GM21360 (cell line): Measurements from ENCODE around the gene IFI27L1.

ENCODE experiments used
- ATAC-seq: cut with Tn5 transposase; IDR thresholded peaks from one replicate; pipeline ENCODE4 v1.9.1; 2021; ENCODE audit warnings: mild to moderate bottlenecking, moderate library complexity; ENCODE audit not compliant: unreplicated experiment

The IFI27L1 gene

GRCh38 chr14:94129758-94130414, 48.8 kb downstream of the IFI27L1 start:
- ATAC-seq, result no peak

DNA sequence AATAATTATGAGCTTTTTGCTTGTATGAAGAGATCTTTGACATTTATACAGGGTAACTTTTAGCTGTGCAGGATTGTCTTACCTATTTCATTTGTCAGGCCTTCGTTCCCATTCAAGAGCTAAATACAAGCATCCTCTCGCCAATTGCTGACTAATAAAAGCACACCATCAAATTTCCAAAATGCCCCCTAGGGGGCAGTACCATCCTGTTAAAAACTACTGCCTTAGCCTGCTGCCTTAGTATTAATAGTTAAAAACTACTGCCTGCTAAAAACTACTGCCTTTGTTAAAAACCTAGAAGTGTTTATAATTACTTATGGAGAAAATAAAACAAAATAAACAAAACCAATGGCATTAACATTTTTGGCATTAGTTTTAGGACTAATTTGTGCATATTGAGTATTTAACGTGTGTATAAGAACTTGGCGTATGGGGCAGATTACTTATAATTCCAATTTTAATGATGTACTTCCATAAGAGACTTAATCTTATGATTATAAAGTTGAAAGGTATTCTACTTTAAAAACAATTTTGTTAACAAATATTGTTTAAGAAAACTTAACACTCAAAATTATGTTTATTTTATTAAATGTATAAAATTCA, 51.3 kb downstream of the IFI27L1 start:
- ATAC-seq, result no peak

DNA sequence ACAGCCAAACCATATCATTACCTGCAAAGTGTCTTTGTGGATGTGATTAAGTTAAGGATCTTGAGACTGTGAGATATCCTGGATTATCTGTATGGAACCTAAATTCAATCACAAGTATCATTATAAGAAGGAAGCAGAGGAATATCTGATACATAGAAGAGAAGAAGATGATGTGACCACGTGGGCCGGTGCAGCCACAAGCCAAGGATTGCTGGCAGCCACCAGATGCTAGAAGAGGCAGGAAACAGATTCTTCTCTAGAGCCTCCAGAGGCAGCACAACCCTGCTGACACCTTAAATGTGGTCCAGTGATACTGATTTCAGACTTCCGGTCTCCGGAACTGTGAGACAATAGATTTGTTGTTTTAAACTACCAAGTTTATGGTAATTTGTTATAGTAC, 54.4 kb downstream of the IFI27L1 start:
- ATAC-seq, result no peak

DNA sequence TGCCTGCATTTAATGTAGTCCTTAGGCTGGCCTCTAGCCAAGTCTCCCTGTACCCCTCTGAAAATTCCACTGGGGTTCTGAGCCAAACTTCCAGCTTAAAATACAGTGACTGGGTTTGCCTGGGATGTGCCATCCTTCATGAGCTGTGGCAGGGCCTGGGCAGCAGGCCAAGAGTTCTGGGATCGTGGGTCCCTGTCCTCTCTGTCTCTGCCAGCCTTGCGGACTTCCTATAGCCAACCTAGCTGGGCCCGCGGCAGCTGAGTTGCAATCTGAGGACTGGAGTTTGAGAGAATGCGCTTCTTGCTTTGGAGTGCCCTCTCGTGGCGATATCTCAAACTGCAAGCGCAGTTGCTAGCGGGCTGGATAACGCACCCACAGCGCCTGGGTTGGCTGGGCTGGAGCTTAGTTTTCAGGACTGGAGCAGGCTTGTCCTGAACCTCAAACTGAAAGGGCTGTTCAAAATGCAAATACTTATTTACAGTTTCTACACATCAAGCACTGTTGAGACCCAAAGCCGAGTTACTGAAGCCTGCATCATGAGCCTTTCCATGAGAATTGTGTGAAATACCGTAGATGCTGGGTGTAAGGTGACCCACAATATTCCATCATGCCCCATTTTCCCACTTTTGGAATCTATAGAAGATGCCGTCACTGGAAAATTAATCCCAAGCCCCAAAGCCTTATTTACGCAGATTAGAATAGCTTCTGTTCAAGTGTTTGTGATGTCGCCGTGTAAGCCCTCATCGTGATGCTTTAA, 55.6 kb downstream of the IFI27L1 start:
- peak; percentile 79 for ATAC-seq

DNA sequence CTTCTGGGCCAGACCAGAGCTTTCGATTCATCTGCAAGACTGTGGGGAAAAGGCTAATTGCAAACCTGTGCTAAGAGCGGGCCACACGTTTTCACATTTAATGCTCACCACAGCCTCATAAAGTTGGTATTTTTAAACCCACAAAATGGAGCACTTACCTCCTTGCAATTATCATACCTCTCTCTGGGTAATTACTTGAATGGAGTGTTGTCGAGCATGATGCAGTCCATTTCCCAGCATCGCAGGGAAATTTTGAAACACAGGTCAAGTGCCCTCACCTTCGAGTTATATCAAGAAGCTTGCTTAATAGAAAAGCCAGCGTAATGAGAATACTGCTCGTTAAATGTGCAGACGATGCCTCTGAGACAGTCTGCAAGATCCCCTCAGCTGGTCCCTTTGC, 57.1 kb downstream of the IFI27L1 start:
- ATAC-seq, result no peak

DNA sequence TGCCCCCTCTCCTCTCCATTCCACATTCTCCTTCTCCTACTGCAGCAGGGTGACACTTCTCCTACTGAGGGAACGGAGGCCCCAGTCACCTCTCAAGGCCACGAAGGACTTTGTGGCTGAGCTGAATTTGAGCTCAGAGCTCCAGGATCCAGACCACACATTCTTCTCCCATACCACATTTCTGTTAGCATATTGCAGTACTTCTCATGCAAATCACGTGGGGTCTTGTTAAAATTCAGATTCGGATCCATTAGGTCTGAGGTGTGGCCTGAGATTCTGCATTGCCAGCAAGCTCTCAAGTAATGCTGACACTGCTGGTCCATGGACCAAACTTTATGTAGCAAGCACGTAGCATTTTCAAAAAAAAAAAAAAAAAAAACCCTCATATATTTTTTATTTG, 57.9 kb downstream of the IFI27L1 start:
- no peak for ATAC-seq

DNA sequence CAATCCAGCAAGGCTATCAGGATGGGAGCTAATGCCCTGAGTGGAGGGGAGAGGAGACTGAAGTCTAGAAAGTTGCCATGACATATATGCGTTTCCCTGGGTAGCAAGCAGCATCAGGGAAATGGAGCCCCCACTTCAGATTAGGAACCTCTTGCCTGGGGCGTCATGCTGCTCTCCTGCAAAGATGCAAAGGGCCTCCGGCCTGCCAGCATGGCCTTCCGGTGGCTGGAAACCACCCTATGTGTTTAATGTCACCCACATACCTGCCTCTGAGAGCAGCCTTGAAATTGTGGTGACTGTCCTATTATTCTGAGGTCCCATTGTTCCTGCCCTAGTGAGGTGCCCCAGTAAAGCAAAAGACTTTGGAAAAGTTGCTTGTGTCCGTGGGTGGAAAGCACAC, 58.3 kb downstream of the IFI27L1 start:
- no peak for ATAC-seq

- ATAC-seq, result no peak
Measured at GRCh38 chr14:94142247-94142646, 61.1 kb downstream of the IFI27L1 start.

- no peak for ATAC-seq
Measured at GRCh38 chr14:94142836-94143235, 61.7 kb downstream of the IFI27L1 start.

GRCh38 chr14:94143239-94143638, 62.1 kb downstream of the IFI27L1 start:
- no peak for ATAC-seq

DNA sequence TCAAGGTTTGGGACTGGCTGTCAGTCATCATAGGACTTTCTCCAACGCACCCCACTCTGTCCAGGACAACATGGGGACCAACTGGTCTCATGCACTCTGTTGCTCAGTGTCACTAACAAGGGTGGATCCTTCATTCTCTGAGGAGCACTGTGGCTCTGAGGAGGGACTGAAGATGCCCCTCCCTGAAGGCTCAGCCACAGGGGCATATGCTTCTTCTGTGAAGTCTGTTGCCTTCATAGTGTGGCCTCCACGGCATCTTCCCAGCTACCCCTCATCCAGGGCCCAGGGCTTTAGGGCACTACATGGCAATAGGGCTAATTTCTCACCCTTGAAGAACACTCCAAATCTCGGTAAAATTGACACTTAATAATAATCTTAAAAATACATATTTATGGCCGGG, 62.6 kb downstream of the IFI27L1 start:
- no peak for ATAC-seq

GRCh38 chr14:94144765-94145164, 63.7 kb downstream of the IFI27L1 start:
- no peak for ATAC-seq

- ATAC-seq, result no peak
Measured at GRCh38 chr14:94145902-94146527, 64.9 kb downstream of the IFI27L1 start.
